ENCODE data around the gene GCN1. TPM values are rescaled to one million over a fixed set of nuclear protein-coding genes. Genes with fewer than 3 reads are reported as not detected.

GCN1 gene
- total RNA-seq, 1 donor from 2014 or later: 52.4 TPM

GRCh38 chr12:120094485-120094884, 100.0 kb downstream of the GCN1 start:
- FAIRE-seq: no peak
- Histone ChIP-seq H3K27me3 (ENCODE audit: control insufficient read depth, insufficient read depth, low read length) (no peaks in the 10 kb centered on the region), H3K36me3 (ENCODE audit: control insufficient read depth, insufficient read depth, low read length) (peaks cover 29% of the 10 kb centered on the region), H3K4me3 (ENCODE audit: low read depth, low read length) (no peak overlapping the region)
- no peak for DNase-seq (ENCODE audit: low read depth)
- no peak for TF ChIP-seq CTCF (IDR thresholded peaks at IDR 0.05; ENCODE audit: insufficient read depth, low read length, severe bottlenecking)

GRCh38 chr12:120093592-120094355, 100.7 kb downstream of the GCN1 start:
- no peak overlapping the region for H3K4me3 ChIP-seq (ENCODE audit: low read depth, low read length)
- peaks cover 24% of the 10 kb centered on the region for H3K36me3 ChIP-seq (ENCODE audit: control insufficient read depth, insufficient read depth, low read length)
- no peak for TF ChIP-seq CTCF (IDR thresholded peaks at IDR 0.05; ENCODE audit: insufficient read depth, low read length, severe bottlenecking)
- H3K27me3 ChIP-seq (ENCODE audit: control insufficient read depth, insufficient read depth, low read length): no peaks in the 10 kb centered on the region
- DNase-seq (ENCODE audit: low read depth) (no peak), FAIRE-seq (no peak)

GRCh38 chr12:120093336-120093591, 101.3 kb downstream of the GCN1 start:
- DNase-seq (ENCODE audit: low read depth) (no peak), FAIRE-seq (no peak)
- Histone ChIP-seq H3K27me3 (ENCODE audit: control insufficient read depth, insufficient read depth, low read length) (no peaks in the 10 kb centered on the region), H3K36me3 (ENCODE audit: control insufficient read depth, insufficient read depth, low read length) (peaks cover 20% of the 10 kb centered on the region), H3K4me3 (ENCODE audit: low read depth, low read length) (no peak overlapping the region)
- no peak for TF ChIP-seq CTCF (IDR thresholded peaks at IDR 0.05; ENCODE audit: insufficient read depth, low read length, severe bottlenecking)

- no peak for DNase-seq (ENCODE audit: low read depth)
- Histone ChIP-seq H3K27me3 (ENCODE audit: control insufficient read depth, insufficient read depth, low read length) (no peaks in the 10 kb centered on the region), H3K36me3 (ENCODE audit: control insufficient read depth, insufficient read depth, low read length) (peaks cover 17% of the 10 kb centered on the region), H3K4me3 (ENCODE audit: low read depth, low read length) (no peak overlapping the region)
- TF ChIP-seq CTCF (IDR thresholded peaks at IDR 0.05; ENCODE audit: insufficient read depth, low read length, severe bottlenecking): no peak
- FAIRE-seq: no peak
Observed at GRCh38 chr12:120092551-120093335, 101.8 kb downstream of the GCN1 start.

- FAIRE-seq: no peak
Observed at GRCh38 chr12:120091371-120092090, 103.0 kb downstream of the GCN1 start.

More at GRCh38 chr12:120091371-120092090, 103.0 kb downstream of the GCN1 start:
- H3K4me3 ChIP-seq (ENCODE audit: low read depth, low read length): no peak overlapping the region
- DNase-seq (ENCODE audit: low read depth): no peak
- peaks cover 15% of the 10 kb centered on the region for H3K36me3 ChIP-seq (ENCODE audit: control insufficient read depth, insufficient read depth, low read length)
- no peaks in the 10 kb centered on the region for H3K27me3 ChIP-seq (ENCODE audit: control insufficient read depth, insufficient read depth, low read length)
- no peak for TF ChIP-seq CTCF (IDR thresholded peaks at IDR 0.05; ENCODE audit: insufficient read depth, low read length, severe bottlenecking)

Measured in bronchial epithelial cell (primary cell).